Uterine smooth muscle cell (primary cell): ENCODE measurements around the gene SCN2A. TPM values are rescaled to one million over a fixed set of nuclear protein-coding genes. Genes with fewer than 3 reads are reported as not detected.

Source experiments
- total RNA-seq: library from RNA; depleted of rRNA; stranded (reverse); fragments of >200 nt; gene quantifications from 2 replicates; pipeline ENCODE4 v1.2.3, GENCODE V29; 2014

SCN2A gene
- total RNA-seq = 4.1 and 6.4 TPM in 2 replicates

GRCh38 chr2:165239230-165239629 lies at the start of gene SCN2A:
TSS of gene SCN2A (plus strand) at chr2:165239414. CDS start at chr2:165295824, 56,410 bp downstream.

GRCh38 chr2:165203689-165204559 lies 35.3 kb upstream of the SCN2A start, which contains the start of gene SCN3A:
TSS of gene SCN3A (minus strand) at chr2:165204050. CDS start at chr2:165176394, 27,656 bp downstream.

Other genes with a start within 250 kb of the SCN2A start
- 0.12 and 0.66 TPM in 2 replicates for gene SCN3A, start 35.4 kb upstream of the SCN2A start, total RNA-seq
- gene CSRNP3, start 230.3 kb downstream of the SCN2A start, total RNA-seq = 1.8 and 1.9 TPM in 2 replicates